HL-60 (cell line): ENCODE results near the gene ZNF8.
A peak's percentile ranks its signal among the peaks of the same experiment; 100 is the strongest.

ENCODE experiments used
- DNase-seq, 2 experiments: peaks; one replicate each; pipeline ENCODE4 v3.0.0-alpha.2; 2010 to 2020; ENCODE audit warnings: low read depth in 1 of 2, low spot score in 1 of 2
- H3K27ac ChIP-seq: fragments of 250-450 bp; sonication (Bioruptor Pico); replicated peaks from 2 replicates; pipeline ENCODE4 v1.5.1; 2020; ENCODE audit warnings: mild to moderate bottlenecking, moderate library complexity
- H3K27me3 ChIP-seq: fragments of 250-450 bp; sonication (Bioruptor Pico); 2 replicates; pipeline ENCODE4 v1.5.1; 2021; ENCODE audit warnings: mild to moderate bottlenecking, moderate library complexity; ENCODE audit not compliant: insufficient read depth, poor library complexity, severe bottlenecking
- H3K4me3 ChIP-seq: replicated peaks from 2 replicates; pipeline ENCODE4 v1.5.1; 2011; ENCODE audit warnings: mild to moderate bottlenecking, control low read depth, low read length; ENCODE audit not compliant: insufficient read depth
- CTCF ChIP-seq: IDR thresholded peaks from one replicate; pipeline ENCODE4 v1.5.1; 2011; ENCODE audit warnings: low read length, control low read depth, inconsistent platforms; ENCODE audit not compliant: insufficient read depth
- GABPA ChIP-seq: IDR thresholded peaks from 2 replicates; pipeline ENCODE4 v1.6.1; 2012; ENCODE audit warnings: low read depth
- POLR2AphosphoS5 ChIP-seq: IDR thresholded peaks from 2 replicates; pipeline ENCODE4 v1.6.1; 2012; ENCODE audit warnings: low read depth
- REST ChIP-seq: IDR thresholded peaks from 2 replicates; pipeline ENCODE4 v1.6.1; 2012; ENCODE audit warnings: low read depth; ENCODE audit not compliant: insufficient replicate concordance
- SPI1 ChIP-seq: IDR thresholded peaks from 2 replicates; pipeline ENCODE4 v1.6.1; 2012; ENCODE audit warnings: low read depth, mild to moderate bottlenecking, borderline replicate concordance

The ZNF8 gene

GRCh38 chr19:58318297-58318696 is 39.5 kb downstream of the ZNF8 start:
- Histone ChIP-seq H3K4me3 (no peak overlapping the region), H3K27me3 (no peaks in the 10 kb centered on the region), H3K27ac (no peak overlapping the region)
- DNase-seq: no peak
- TF ChIP-seq POLR2AphosphoS5 (no peak), CTCF (no peak), SPI1 (no peak), REST (no peak), GABPA (no peak)

DNA sequence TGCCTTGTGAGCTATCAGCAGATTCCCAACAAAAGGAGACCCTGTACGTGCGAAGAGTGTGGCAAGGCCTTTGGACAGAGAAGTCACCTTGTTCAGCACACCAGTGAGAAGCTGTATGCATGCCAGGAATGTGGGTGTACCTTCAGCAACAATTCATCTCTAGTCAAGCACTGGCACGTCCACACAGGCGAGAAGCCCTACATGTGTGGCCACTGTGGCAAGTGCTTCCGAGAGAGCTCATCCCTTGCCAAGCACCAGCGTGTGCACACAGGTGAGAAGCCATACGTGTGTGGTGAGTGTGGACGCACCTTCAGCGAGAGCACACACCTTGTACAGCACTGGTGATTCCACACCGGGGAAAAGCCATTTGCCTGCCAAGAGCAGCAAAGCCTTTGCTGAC is 40.5 kb downstream of the ZNF8 start:
- Histone ChIP-seq H3K27me3 (no peaks in the 10 kb centered on the region), H3K27ac (no peak overlapping the region), H3K4me3 (no peak overlapping the region)
- TF ChIP-seq SPI1 (no peak), CTCF (no peak)
- DNase-seq: no peak

DNA sequence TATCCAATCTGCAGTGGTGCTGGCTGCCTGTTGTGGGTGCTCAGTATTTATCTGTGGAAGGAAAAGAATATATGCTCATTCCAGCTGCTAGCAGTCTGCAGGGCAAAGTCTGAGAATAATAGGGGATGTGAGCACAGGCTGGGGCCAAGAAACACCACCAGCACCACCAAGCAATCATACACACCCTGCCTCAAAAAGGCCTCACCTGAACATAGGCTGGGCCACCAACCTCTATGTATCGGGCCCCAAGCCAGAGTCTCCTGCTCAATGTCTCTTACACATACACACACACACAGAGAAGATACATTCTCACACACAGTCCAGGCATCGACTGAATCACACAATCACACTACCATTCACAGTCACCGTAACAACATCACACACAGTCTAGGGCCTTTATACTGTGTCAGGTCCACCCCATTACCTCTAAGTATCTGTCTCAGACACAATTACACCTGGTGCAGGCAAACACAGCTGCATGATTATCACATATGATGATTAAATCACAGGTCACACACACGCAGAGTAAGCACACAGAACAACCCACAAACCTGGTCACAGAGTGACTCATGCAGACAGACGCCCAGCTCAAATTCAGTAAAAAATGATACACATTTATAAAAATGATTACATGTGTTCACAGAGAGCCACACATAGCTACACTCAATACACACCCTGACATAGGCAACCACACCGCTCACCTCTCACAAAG is 46.7 kb downstream of the ZNF8 start:
- Histone ChIP-seq H3K27ac (no peak overlapping the region), H3K4me3 (peak overlapping the region; percentile 54), H3K27me3 (no peaks in the 10 kb centered on the region)
- TF ChIP-seq SPI1: no peak
- TF ChIP-seq GABPA: no peak
- TF ChIP-seq POLR2AphosphoS5: no peak
- TF ChIP-seq CTCF: no peak
- no peak for TF ChIP-seq REST
- DNase-seq: no peak

GRCh38 chr19:58326501-58326913 is 47.8 kb downstream of the ZNF8 start:
- TF ChIP-seq POLR2AphosphoS5 (no peak), CTCF (no peak), GABPA (no peak), SPI1 (no peak), REST (no peak)
- no peak for DNase-seq
- H3K27ac ChIP-seq: peak overlapping the region; percentile 83
- peak overlapping the region; percentile 54 for H3K4me3 ChIP-seq
- H3K27me3 ChIP-seq: no peaks in the 10 kb centered on the region
